Endothelial cell of umbilical vein (primary cell): ENCODE measurements around the gene ULK1. TPM values are rescaled to one million over a fixed set of nuclear protein-coding genes. Genes with fewer than 3 reads are reported as not detected.

Experiments used
- BruUV-seq: library from RNA; stranded (reverse); fragments of 400-500 nt; replicated peaks from 2 replicates; lab custom pipeline; 2021; lab: Mats Ljungman, UMichigan
- CTCF ChIA-PET: fragments of 300-600, 350-600 bp; sonication (Branson Sonifier 250); formaldehyde crosslinking; loops from one replicate; lab custom pipeline; 2021; ENCODE audit warnings: antibody characterized with exemption, inconsistent platforms; lab: Charles Lee
- POLR2A ChIA-PET: fragments of 300-600, 350-600 bp; sonication (Branson Sonifier 250); formaldehyde crosslinking; loops from one replicate; lab custom pipeline; 2021; ENCODE audit warnings: antibody characterized with exemption, inconsistent platforms; lab: Charles Lee
- DNase-seq: peaks from one replicate; pipeline ENCODE4 v3.0.0-alpha.2; 2011; ENCODE audit warnings: low read depth, low spot score
- FAIRE-seq: peaks from 2 replicates; lab custom pipeline; 2011; peaks lifted over from hg19 to GRCh38; lab: Jason Lieb, UNC
- H2AFZ ChIP-seq: 2 replicates; pipeline ENCODE4 v1.6.0; 2012; ENCODE audit warnings: low read depth, low read length, control low read depth, inconsistent platforms
- H3K27ac ChIP-seq: 2 replicates; pipeline ENCODE4 v1.5.1; 2011; ENCODE audit warnings: low read depth, mild to moderate bottlenecking, control low read depth, low read length, moderate library complexity; ENCODE audit not compliant: insufficient read depth
- H3K27me3 ChIP-seq, 2 experiments: 2 replicates each; pipeline versions ENCODE4 v1.6.0 to v1.6.1; 2011; ENCODE audit warnings: low read length in 2 of 2, mixed read lengths in 1 of 2; ENCODE audit not compliant: control insufficient read depth in 2 of 2, insufficient read depth in 2 of 2
- H3K36me3 ChIP-seq, 2 experiments: 2 replicates in 1 of 2; 3 replicates in 1 of 2; pipeline ENCODE4 v1.5.1; 2011; ENCODE audit warnings: low read length in 2 of 2, mild to moderate bottlenecking in 1 of 2, moderate library complexity in 1 of 2; ENCODE audit not compliant: control insufficient read depth in 2 of 2, insufficient read depth in 2 of 2; ENCODE audit errors: extremely low read depth in 1 of 2
- H3K4me1 ChIP-seq: 3 replicates; pipeline ENCODE4 v1.5.1; 2011; ENCODE audit warnings: mild to moderate bottlenecking, low read length; ENCODE audit not compliant: control insufficient read depth, insufficient read depth; ENCODE audit errors: extremely low read depth
- H3K4me2 ChIP-seq: 2 replicates; pipeline ENCODE4 v1.6.1; 2011; ENCODE audit warnings: low read length, control low read depth, mixed read lengths; ENCODE audit not compliant: insufficient read depth
- H3K4me3 ChIP-seq, 3 experiments: fragments of 200-600 bp in 1 of 3; sonication (generic), shearing (Covaris generic) in 1 of 3; replicated peaks in 1 of 3; 2 replicates each; pipeline ENCODE4 v1.5.1; 2011 to 2016; ENCODE audit warnings: control low read depth in 3 of 3, low read length in 3 of 3, mild to moderate bottlenecking in 2 of 3, inconsistent platforms in 1 of 3, low read depth in 1 of 3, moderate library complexity in 1 of 3; ENCODE audit not compliant: insufficient read depth in 1 of 3
- H3K79me2 ChIP-seq: 2 replicates; pipeline ENCODE4 v1.6.0; 2012; ENCODE audit warnings: low read length, inconsistent platforms; ENCODE audit not compliant: control insufficient read depth, insufficient read depth
- H3K9ac ChIP-seq: replicated peaks from 2 replicates; pipeline ENCODE3; 2011; ENCODE audit warnings: low read length, control low read depth; ENCODE audit not compliant: insufficient read depth; ENCODE audit errors: extremely low read depth
- H3K9me1 ChIP-seq: replicated peaks from 3 replicates; pipeline ENCODE4 v1.6.0; 2011; ENCODE audit warnings: mild to moderate bottlenecking, low read length; ENCODE audit not compliant: control insufficient read depth, insufficient read depth; ENCODE audit errors: extremely low read depth
- H3K9me3 ChIP-seq: replicated peaks from 2 replicates; pipeline ENCODE4 v1.5.1; 2012; ENCODE audit warnings: low read length, inconsistent platforms; ENCODE audit not compliant: control insufficient read depth, insufficient read depth
- H4K20me1 ChIP-seq: replicated peaks from 2 replicates; pipeline ENCODE3; 2011; ENCODE audit warnings: mild to moderate bottlenecking, low read length; ENCODE audit not compliant: control insufficient read depth, insufficient read depth; ENCODE audit errors: extremely low read depth
- EZH2 ChIP-seq: IDR thresholded peaks from 2 replicates; pipeline ENCODE4 v1.6.1; 2012; ENCODE audit warnings: borderline replicate concordance, low read depth, mild to moderate bottlenecking, moderate library complexity, low read length, inconsistent platforms; ENCODE audit not compliant: severe bottlenecking
- FOS ChIP-seq: IDR thresholded peaks from 2 replicates; pipeline ENCODE4 v1.6.1; 2011; ENCODE audit warnings: mild to moderate bottlenecking, low read length, moderate library complexity, borderline replicate concordance; ENCODE audit not compliant: insufficient read depth
- GATA2 ChIP-seq: IDR thresholded peaks from 2 replicates; pipeline ENCODE4 v1.7.0; 2011; ENCODE audit warnings: low read depth, mild to moderate bottlenecking, moderate library complexity, mixed read lengths, low read length; ENCODE audit not compliant: insufficient read length, insufficient read depth
- JUN ChIP-seq: IDR thresholded peaks from 2 replicates; pipeline ENCODE4 v1.6.1; 2011; ENCODE audit warnings: borderline replicate concordance, low read depth; ENCODE audit not compliant: insufficient read length, insufficient read depth
- MYC ChIP-seq: IDR thresholded peaks from one replicate; pipeline ENCODE4 v1.6.1; 2011; ENCODE audit warnings: mild to moderate bottlenecking, low read depth, low read length
- POLR2A ChIP-seq: IDR thresholded peaks from 2 replicates; pipeline ENCODE4 v1.6.1; 2012; ENCODE audit warnings: low read depth, mild to moderate bottlenecking, control low read depth, low read length
- POLR2AphosphoS5 ChIP-seq: IDR thresholded peaks from 2 replicates; pipeline ENCODE4 v1.6.1; 2012; ENCODE audit warnings: low read depth, mild to moderate bottlenecking, control low read depth, low read length, moderate library complexity; ENCODE audit not compliant: insufficient read depth
- dilution Hi-C: fragments of 300-500 bp; cut with MboI; formaldehyde crosslinking; loops from one replicate; pipeline ENCODE4 v1.15.0; 2019; ENCODE audit warnings: low sequenced_read_pairs; ENCODE audit not compliant: extremely low pct_ligation_motif_present
- intact Hi-C: fragments of 100-400 bp; cut with micrococcal nuclease; formaldehyde crosslinking; loops from one replicate; pipeline ENCODE4 v1.10.0; 2022
- polyA plus RNA-seq, 4 experiments: library from polyadenylated mRNA; depleted of rRNA in 3 of 4; stranded (reverse) in 3 of 4; unstranded in 1 of 4; fragments of >200 nt; gene quantifications; 2 replicates each; pipeline versions ENCODE4 v1.2.1 to v1.2.3, GENCODE V29; 2011 to 2012; ENCODE audit warnings: missing spikeins in 1 of 4
- total RNA-seq: library from RNA; stranded (reverse); gene quantifications from 2 replicates; pipeline ENCODE4 v1.2.3, GENCODE V29; 2021
- TF ChIP-seq, protein P1 (sequence below): IDR thresholded peaks from 2 replicates; pipeline ENCODE4 v1.6.1; 2011; ENCODE audit not compliant: insufficient read depth, insufficient read length
- TF ChIP-seq, protein P2 (sequence below), 2 donors: IDR thresholded peaks; 1 replicate in 1 of 2; 2 replicates in 1 of 2; pipeline ENCODE4 v1.5.1; 2011; ENCODE audit warnings: low read length in 2 of 2, mild to moderate bottlenecking in 2 of 2, moderate library complexity in 2 of 2, control low read depth in 1 of 2, inconsistent platforms in 1 of 2, low read depth in 1 of 2; ENCODE audit not compliant: insufficient read depth in 1 of 2; ENCODE audit errors: extremely low read depth in 1 of 2

Gene ULK1
- total and polyA plus RNA-seq, 2 donors (not counting 3 experiments of a cell fraction or from before 2014, with no cell fraction given): 14.4 to 38.2 TPM

DNA sequence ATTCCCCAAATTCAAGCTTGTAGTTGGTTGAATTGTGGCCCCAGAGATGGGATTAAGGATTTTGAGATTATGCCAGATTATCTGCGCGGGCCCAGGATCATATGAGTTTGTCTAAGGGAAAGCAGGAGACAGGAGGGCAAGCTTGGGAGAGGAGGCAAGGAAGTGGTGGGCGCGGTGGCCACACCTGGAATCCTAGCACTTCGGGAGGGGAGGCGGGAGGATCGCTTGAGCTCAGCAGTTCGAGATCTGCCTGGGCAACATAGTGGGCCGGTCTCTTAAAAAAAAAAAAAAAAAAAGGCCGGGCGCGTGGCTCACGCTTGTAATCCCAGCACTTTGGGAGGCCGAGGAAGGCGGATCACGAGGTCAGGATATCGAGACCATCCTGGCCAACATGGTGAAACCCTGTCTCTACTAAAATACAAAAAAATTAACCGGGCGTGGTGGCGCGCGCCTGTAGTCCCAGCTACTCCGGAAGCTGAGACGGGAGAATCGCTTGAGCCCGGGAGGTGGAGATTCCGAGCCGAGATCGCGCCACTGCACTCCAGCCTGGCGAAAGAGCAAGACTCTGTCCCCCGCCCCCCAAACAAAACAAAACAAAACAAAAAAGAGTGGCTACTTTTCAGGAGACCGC lies 33.8 kb downstream of the ULK1 start:
- peak overlapping the region; percentile 73 to 96 (median 83) for H3K4me3 ChIP-seq
- H3K36me3 ChIP-seq: peaks cover 10 to 13% of the 10 kb centered on the region in 2 experiments
- H3K79me2 ChIP-seq: peaks cover 24% of the 10 kb centered on the region
- no peaks in the 10 kb centered on the region for H3K27me3 ChIP-seq
- H3K27ac ChIP-seq: peak overlapping the region; percentile 40
- BruUV-seq: TSS peak; percentile 48
- peak; percentile 94 for FAIRE-seq
- H4K20me1 ChIP-seq: no peaks in the 10 kb centered on the region
- ChIA-PET POLR2A (interaction anchor here (0.6 kb wide), 1 partner anchor 29 kb away, joined by 3 read pairs; no protein-coding TSS in a partner anchor), CTCF (interaction anchor here (0.6 to 1.2 kb wide), 3 partner anchors 21 to 778 kb away, joined by 4 read pairs; partner anchors contain the start of gene EP400)
- H3K4me1 ChIP-seq: peaks cover 8% of the 10 kb centered on the region
- DNase-seq: no peak
- intact Hi-C loops (loop anchor here (2.0 kb wide), 1 partner anchor 15 kb away; no protein-coding TSS in a partner anchor), dilution Hi-C loops (no loop called here)
- no peaks in the 10 kb centered on the region for H3K9me3 ChIP-seq
- no peak for TF ChIP-seq GATA2
- TF ChIP-seq POLR2AphosphoS5: no peak
- TF ChIP-seq POLR2A: no peak
- no peak for TF ChIP-seq JUN
- TF ChIP-seq, protein P1, sequence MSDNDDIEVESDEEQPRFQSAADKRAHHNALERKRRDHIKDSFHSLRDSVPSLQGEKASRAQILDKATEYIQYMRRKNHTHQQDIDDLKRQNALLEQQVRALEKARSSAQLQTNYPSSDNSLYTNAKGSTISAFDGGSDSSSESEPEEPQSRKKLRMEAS: no peak
- TF ChIP-seq FOS: no peak
- TF ChIP-seq EZH2: no peak
- TF ChIP-seq MYC: no peak
- TF ChIP-seq, protein P2, sequence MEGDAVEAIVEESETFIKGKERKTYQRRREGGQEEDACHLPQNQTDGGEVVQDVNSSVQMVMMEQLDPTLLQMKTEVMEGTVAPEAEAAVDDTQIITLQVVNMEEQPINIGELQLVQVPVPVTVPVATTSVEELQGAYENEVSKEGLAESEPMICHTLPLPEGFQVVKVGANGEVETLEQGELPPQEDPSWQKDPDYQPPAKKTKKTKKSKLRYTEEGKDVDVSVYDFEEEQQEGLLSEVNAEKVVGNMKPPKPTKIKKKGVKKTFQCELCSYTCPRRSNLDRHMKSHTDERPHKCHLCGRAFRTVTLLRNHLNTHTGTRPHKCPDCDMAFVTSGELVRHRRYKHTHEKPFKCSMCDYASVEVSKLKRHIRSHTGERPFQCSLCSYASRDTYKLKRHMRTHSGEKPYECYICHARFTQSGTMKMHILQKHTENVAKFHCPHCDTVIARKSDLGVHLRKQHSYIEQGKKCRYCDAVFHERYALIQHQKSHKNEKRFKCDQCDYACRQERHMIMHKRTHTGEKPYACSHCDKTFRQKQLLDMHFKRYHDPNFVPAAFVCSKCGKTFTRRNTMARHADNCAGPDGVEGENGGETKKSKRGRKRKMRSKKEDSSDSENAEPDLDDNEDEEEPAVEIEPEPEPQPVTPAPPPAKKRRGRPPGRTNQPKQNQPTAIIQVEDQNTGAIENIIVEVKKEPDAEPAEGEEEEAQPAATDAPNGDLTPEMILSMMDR (IDR thresholded peaks at IDR 0.05; ENCODE audit: extremely low read depth in 1 of 2, insufficient read depth in 1 of 2, low read depth in 1 of 2, low read length in 2 of 2): no peak
- peak overlapping the region; percentile 83 for H2AFZ ChIP-seq
- peak overlapping the region; percentile 62 for H3K9ac ChIP-seq
- H3K9me1 ChIP-seq: no peaks in the 10 kb centered on the region
- H3K4me2 ChIP-seq: peak overlapping the region; percentile 79
